Measurements from ENCODE around the gene AHCTF1. TPM values are rescaled to one million over a fixed set of nuclear protein-coding genes. Genes with fewer than 3 reads are reported as not detected.

AHCTF1 gene
- total and polyA plus RNA-seq, 2 experiments from 2014 or later: 21.7 to 49.8 TPM

- TF ChIP-seq, protein P1, sequence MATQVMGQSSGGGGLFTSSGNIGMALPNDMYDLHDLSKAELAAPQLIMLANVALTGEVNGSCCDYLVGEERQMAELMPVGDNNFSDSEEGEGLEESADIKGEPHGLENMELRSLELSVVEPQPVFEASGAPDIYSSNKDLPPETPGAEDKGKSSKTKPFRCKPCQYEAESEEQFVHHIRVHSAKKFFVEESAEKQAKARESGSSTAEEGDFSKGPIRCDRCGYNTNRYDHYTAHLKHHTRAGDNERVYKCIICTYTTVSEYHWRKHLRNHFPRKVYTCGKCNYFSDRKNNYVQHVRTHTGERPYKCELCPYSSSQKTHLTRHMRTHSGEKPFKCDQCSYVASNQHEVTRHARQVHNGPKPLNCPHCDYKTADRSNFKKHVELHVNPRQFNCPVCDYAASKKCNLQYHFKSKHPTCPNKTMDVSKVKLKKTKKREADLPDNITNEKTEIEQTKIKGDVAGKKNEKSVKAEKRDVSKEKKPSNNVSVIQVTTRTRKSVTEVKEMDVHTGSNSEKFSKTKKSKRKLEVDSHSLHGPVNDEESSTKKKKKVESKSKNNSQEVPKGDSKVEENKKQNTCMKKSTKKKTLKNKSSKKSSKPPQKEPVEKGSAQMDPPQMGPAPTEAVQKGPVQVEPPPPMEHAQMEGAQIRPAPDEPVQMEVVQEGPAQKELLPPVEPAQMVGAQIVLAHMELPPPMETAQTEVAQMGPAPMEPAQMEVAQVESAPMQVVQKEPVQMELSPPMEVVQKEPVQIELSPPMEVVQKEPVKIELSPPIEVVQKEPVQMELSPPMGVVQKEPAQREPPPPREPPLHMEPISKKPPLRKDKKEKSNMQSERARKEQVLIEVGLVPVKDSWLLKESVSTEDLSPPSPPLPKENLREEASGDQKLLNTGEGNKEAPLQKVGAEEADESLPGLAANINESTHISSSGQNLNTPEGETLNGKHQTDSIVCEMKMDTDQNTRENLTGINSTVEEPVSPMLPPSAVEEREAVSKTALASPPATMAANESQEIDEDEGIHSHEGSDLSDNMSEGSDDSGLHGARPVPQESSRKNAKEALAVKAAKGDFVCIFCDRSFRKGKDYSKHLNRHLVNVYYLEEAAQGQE (IDR thresholded peaks at IDR 0.05; ENCODE audit: unreplicated experiment): no peak
These were observed 116.0 kb downstream of the AHCTF1 start (continued) for GRCh38 chr1:246815693-246816270.

GRCh38 chr1:246814890-246815289 lies 116.9 kb downstream of the AHCTF1 start:
- DNase-seq (ENCODE audit: low spot score): no peak
- H3F3A ChIP-seq (replicated peaks; ENCODE audit: low read depth): no peaks in the 10 kb centered on the region
- H3K4me3 Mint-ChIP-seq: no peak overlapping the region
- H3K36me3 Mint-ChIP-seq (ENCODE audit: low read depth): peaks cover 11% of the 10 kb centered on the region
- H3K27me3 ChIP-seq (ENCODE audit: insufficient read depth): no peaks in the 10 kb centered on the region
- H3K4me2 ChIP-seq: no peak overlapping the region
- no peaks in the 10 kb centered on the region; the same call in 1 of the 2 replicates for H3K36me3 ChIP-seq (ENCODE audit: insufficient read depth)
- H3K4me1 Mint-ChIP-seq: peaks cover 16% of the 10 kb centered on the region
- peak overlapping the region; percentile 74; the same call in 1 of the 2 replicates for H2AFZ ChIP-seq
- H3K27me3 Mint-ChIP-seq (ENCODE audit: insufficient read depth, low read depth, poor library complexity): peaks cover 19% of the 10 kb centered on the region
- no peak for ATAC-seq
- H3K9me3 Mint-ChIP-seq: peaks cover 15% of the 10 kb centered on the region
- no peak overlapping the region for H3K4me3 ChIP-seq
- no peak overlapping the region for H3K27ac ChIP-seq (ENCODE audit: low read depth)
- H3K27ac Mint-ChIP-seq: no peak overlapping the region
- no peaks in the 10 kb centered on the region for H3K9me2 ChIP-seq (ENCODE audit: insufficient read depth)
- peaks cover 11% of the 10 kb centered on the region; the same call in 1 of the 2 replicates for H3K4me1 ChIP-seq (ENCODE audit: insufficient read depth)
- no peaks in the 10 kb centered on the region for H4K20me1 ChIP-seq (replicated peaks; ENCODE audit: insufficient read depth)
- no peaks in the 10 kb centered on the region for H3K79me2 ChIP-seq (replicated peaks; ENCODE audit: insufficient read depth)
- no peak for TF ChIP-seq ETS1 (IDR thresholded peaks at IDR 0.05)
- TF ChIP-seq CREB1 (CRISPR knock-in tag; IDR thresholded peaks at IDR 0.05; ENCODE audit: low read depth): no peak
- TF ChIP-seq ZNF331 (CRISPR knock-in tag; IDR thresholded peaks at IDR 0.05; ENCODE audit: low read depth): no peak
- TF ChIP-seq POLR2AphosphoS5 (IDR thresholded peaks at IDR 0.05; ENCODE audit: low read depth): no peak
- TF ChIP-seq ZNF114 (CRISPR knock-in tag; IDR thresholded peaks at IDR 0.05): no peak
- TF ChIP-seq STAT1 (IDR thresholded peaks at IDR 0.05; ENCODE audit: unreplicated experiment): no peak
- TF ChIP-seq, protein P1 (IDR thresholded peaks at IDR 0.05; ENCODE audit: unreplicated experiment): no peak
- TF ChIP-seq NANOG (IDR thresholded peaks at IDR 0.05; ENCODE audit: borderline replicate concordance): no peak
- TF ChIP-seq, protein P2, sequence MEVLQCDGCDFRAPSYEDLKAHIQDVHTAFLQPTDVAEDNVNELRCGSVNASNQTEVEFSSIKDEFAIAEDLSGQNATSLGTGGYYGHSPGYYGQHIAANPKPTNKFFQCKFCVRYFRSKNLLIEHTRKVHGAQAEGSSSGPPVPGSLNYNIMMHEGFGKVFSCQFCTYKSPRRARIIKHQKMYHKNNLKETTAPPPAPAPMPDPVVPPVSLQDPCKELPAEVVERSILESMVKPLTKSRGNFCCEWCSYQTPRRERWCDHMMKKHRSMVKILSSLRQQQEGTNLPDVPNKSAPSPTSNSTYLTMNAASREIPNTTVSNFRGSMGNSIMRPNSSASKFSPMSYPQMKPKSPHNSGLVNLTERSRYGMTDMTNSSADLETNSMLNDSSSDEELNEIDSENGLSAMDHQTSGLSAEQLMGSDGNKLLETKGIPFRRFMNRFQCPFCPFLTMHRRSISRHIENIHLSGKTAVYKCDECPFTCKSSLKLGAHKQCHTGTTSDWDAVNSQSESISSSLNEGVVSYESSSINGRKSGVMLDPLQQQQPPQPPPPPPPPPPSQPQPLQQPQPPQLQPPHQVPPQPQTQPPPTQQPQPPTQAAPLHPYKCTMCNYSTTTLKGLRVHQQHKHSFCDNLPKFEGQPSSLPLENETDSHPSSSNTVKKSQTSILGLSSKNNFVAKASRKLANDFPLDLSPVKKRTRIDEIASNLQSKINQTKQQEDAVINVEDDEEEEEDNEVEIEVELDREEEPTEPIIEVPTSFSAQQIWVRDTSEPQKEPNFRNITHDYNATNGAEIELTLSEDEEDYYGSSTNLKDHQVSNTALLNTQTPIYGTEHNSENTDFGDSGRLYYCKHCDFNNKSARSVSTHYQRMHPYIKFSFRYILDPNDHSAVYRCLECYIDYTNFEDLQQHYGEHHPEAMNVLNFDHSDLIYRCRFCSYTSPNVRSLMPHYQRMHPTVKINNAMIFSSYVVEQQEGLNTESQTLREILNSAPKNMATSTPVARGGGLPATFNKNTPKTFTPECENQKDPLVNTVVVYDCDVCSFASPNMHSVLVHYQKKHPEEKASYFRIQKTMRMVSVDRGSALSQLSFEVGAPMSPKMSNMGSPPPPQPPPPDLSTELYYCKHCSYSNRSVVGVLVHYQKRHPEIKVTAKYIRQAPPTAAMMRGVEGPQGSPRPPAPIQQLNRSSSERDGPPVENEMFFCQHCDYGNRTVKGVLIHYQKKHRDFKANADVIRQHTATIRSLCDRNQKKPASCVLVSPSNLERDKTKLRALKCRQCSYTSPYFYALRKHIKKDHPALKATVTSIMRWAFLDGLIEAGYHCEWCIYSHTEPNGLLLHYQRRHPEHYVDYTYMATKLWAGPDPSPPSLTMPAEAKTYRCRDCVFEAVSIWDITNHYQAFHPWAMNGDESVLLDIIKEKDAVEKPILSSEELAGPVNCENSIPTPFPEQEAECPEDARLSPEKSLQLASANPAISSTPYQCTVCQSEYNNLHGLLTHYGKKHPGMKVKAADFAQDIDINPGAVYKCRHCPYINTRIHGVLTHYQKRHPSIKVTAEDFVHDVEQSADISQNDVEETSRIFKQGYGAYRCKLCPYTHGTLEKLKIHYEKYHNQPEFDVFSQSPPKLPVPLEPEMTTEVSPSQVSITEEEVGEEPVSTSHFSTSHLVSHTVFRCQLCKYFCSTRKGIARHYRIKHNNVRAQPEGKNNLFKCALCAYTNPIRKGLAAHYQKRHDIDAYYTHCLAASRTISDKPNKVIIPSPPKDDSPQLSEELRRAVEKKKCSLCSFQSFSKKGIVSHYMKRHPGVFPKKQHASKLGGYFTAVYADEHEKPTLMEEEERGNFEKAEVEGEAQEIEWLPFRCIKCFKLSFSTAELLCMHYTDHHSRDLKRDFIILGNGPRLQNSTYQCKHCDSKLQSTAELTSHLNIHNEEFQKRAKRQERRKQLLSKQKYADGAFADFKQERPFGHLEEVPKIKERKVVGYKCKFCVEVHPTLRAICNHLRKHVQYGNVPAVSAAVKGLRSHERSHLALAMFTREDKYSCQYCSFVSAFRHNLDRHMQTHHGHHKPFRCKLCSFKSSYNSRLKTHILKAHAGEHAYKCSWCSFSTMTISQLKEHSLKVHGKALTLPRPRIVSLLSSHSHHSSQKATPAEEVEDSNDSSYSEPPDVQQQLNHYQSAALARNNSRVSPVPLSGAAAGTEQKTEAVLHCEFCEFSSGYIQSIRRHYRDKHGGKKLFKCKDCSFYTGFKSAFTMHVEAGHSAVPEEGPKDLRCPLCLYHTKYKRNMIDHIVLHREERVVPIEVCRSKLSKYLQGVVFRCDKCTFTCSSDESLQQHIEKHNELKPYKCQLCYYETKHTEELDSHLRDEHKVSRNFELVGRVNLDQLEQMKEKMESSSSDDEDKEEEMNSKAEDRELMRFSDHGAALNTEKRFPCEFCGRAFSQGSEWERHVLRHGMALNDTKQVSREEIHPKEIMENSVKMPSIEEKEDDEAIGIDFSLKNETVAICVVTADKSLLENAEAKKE (CRISPR knock-in tag; IDR thresholded peaks at IDR 0.05): no peak
- TF ChIP-seq EZH2phosphoT487 (IDR thresholded peaks at IDR 0.05; ENCODE audit: unreplicated experiment): no peak
- no peak for TF ChIP-seq JUNB (IDR thresholded peaks at IDR 0.05; ENCODE audit: unreplicated experiment)

Measured in GM23338 (cell line).